ENCODE data around the gene RPL11.

The RPL11 gene

GRCh38 chr1:23696335-23696989, 4.9 kb downstream of the RPL11 start:
- no peak for TF ChIP-seq CTCF (IDR thresholded peaks at IDR 0.05; ENCODE audit: low read depth, low read length)
- H3K4me3 ChIP-seq (ENCODE audit: low read depth, low read length): no peak overlapping the region
- no peak for DNase-seq (ENCODE audit: low read depth, low spot score)
- in situ Hi-C loops (cut with HindIII; ENCODE audit: low sequenced_read_pairs): no loop called here

- no peak overlapping the region for H3K4me3 ChIP-seq (ENCODE audit: low read depth, low read length)
- in situ Hi-C loops (cut with HindIII; ENCODE audit: low sequenced_read_pairs): no loop called here
- no peak for DNase-seq (ENCODE audit: low read depth, low spot score)
- no peak for TF ChIP-seq CTCF (IDR thresholded peaks at IDR 0.05; ENCODE audit: low read depth, low read length)
These were observed 6.9 kb downstream of the RPL11 start for GRCh38 chr1:23698466-23698865.

DNA sequence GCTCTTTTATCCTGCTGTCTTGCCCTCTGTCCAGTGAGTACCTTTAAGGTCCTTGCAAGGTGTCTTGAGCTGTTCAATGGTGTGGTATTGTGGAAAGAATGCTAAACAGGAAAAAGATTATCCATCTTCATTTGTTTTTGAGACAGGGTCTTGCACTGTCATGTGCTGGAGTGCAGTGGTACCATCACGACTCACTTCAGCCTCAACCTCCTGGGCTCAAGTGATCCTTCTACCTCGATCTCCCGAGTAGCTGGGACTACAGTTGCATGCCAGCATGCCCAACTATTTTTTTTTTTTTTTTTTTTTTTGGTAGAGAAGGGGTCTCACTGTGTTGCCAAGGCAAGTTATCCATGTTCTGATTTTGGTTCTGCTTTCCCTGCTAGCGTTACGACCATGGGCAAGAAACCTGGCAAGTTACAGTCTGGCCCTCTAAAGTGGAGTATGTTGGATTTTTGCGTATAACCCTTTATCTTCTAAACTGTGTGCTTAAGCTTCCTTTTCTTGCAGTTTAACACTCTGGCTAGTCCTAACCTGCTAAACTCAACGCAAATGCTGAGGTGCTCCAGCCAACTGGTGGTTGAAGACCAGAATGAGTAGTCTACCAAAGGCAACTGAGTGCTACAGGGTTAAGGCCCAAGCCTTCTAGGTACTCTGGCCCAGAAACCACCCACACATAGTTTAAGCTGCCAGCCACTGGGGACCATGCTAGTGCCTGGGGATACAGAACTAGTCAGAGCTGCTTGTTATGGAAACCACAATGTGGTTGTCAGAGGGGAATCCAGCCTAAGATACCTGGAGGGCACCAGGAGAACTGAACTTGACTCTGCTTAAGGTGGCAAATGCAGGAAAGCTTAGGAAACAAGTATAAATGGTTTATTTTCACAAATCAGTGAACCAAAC, 7.9 kb downstream of the RPL11 start:
- in situ Hi-C loops (cut with HindIII; ENCODE audit: low sequenced_read_pairs): no loop called here
- DNase-seq (ENCODE audit: low read depth, low spot score): no peak
- no peak for TF ChIP-seq CTCF (IDR thresholded peaks at IDR 0.05; ENCODE audit: low read depth, low read length)
- no peak overlapping the region for H3K4me3 ChIP-seq (ENCODE audit: low read depth, low read length)

DNA sequence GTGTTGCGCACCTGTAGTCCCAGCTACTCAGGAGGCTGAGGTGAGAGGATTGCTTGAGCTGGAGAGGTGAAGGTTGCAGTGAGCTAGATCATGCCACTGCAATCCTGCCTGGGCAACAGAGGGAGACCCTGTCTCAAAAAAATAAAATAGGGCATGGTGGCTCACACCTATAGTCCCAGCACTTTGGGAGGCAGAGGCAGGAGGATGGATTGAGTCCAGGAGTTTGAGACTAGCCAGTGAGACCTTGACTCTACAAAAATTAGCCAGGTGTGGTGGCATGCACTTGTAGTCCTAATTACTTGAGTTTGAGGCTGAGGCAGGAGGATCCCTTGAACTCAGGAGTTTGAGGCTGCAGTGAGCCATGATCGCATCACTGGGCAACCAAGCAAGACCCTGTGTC, 9.7 kb downstream of the RPL11 start:
- no peak for TF ChIP-seq CTCF (IDR thresholded peaks at IDR 0.05; ENCODE audit: low read depth, low read length)
- DNase-seq (ENCODE audit: low read depth, low spot score): no peak
- in situ Hi-C loops (cut with HindIII; ENCODE audit: low sequenced_read_pairs): no loop called here
- H3K4me3 ChIP-seq (ENCODE audit: low read depth, low read length): no peak overlapping the region

GRCh38 chr1:23701996-23702395, 10.4 kb downstream of the RPL11 start:
- DNase-seq (ENCODE audit: low read depth, low spot score): no peak
- TF ChIP-seq CTCF (IDR thresholded peaks at IDR 0.05; ENCODE audit: low read depth, low read length): no peak
- in situ Hi-C loops (cut with HindIII; ENCODE audit: low sequenced_read_pairs): no loop called here

GRCh38 chr1:23704834-23705495, 13.4 kb downstream of the RPL11 start:
- DNase-seq (ENCODE audit: low read depth, low spot score): no peak
- no peak for TF ChIP-seq CTCF (IDR thresholded peaks at IDR 0.05; ENCODE audit: low read depth, low read length)
- H3K4me3 ChIP-seq (ENCODE audit: low read depth, low read length): no peak overlapping the region
- in situ Hi-C loops (cut with HindIII; ENCODE audit: low sequenced_read_pairs): no loop called here

More at GRCh38 chr1:23701996-23702395, 10.4 kb downstream of the RPL11 start:
- no peak overlapping the region for H3K4me3 ChIP-seq (ENCODE audit: low read depth, low read length)
